Hindlimb muscle (tissue), 1 donor: Measurements from ENCODE around the gene MAGOHB. TPM values are rescaled to one million over a fixed set of nuclear protein-coding genes. Genes with fewer than 3 reads are reported as not detected.

Experiments used
- DNase-seq: peaks from one replicate; pipeline ENCODE4 v3.0.0-alpha.2; 2013
- polyA plus RNA-seq: library from polyadenylated mRNA; unstranded; fragments of 120-200 nt; gene quantifications from one replicate; pipeline ENCODE4 v1.2.1, GENCODE V29; 2013; ENCODE audit not compliant: insufficient read length

Gene MAGOHB
- polyA plus RNA-seq, 1 donor, result 16.5 TPM

DNA sequence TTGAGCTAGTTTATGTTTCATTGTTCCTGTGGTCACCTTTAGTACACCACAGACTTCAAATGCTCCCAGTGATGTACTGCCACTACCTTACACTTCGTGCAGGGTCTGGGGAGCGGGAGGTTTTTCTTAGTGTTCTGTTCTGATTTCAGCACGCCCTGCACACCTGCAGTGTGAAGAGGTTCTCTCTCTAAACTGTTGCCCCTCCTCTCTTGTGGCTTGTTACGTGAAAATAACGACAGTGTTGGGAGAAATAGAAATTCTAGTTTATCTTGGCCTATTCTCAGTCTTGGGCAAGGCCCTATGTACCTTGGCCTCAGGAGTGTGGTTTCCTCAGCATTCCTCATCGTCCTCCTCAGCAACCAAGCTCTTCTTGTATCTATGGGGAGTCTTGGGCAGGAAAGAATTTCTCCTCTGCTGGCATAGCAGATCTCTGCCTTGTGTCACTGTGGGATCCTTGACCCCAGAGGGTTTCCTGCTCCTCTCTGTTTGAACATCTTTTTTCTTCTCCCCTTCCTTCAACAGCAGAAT lies 59.1 kb downstream of the MAGOHB start:
- DNase-seq, result no peak

Other genes starting within 250 kb of the MAGOHB start
- 0.48 TPM for gene KLRK1, start 223.6 kb downstream of the MAGOHB start, polyA plus RNA-seq
- gene KLRC4, start 203.9 kb downstream of the MAGOHB start, polyA plus RNA-seq, result not detected
- not detected for gene KLRC3, start 193.0 kb downstream of the MAGOHB start, polyA plus RNA-seq
- gene KLRC2, start 177.6 kb downstream of the MAGOHB start, polyA plus RNA-seq, result not detected
- 0.30 TPM for gene KLRC1, start 160.2 kb downstream of the MAGOHB start, polyA plus RNA-seq
- gene EIF2S3B, start 107.7 kb downstream of the MAGOHB start, polyA plus RNA-seq, result 0.71 TPM
- not detected for gene STYK1, start 60.4 kb upstream of the MAGOHB start, polyA plus RNA-seq
- gene YBX3, start 109.7 kb upstream of the MAGOHB start, polyA plus RNA-seq, result 1,103 TPM
- gene TAS2R7, start 189.0 kb upstream of the MAGOHB start, polyA plus RNA-seq, result not detected
- gene TAS2R8, start 193.7 kb upstream of the MAGOHB start, polyA plus RNA-seq, result not detected
- not detected for gene TAS2R9, start 196.6 kb upstream of the MAGOHB start, polyA plus RNA-seq
- gene TAS2R10, start 212.7 kb upstream of the MAGOHB start, polyA plus RNA-seq, result 0.50 TPM
- gene PRR4, start 235.9 kb upstream of the MAGOHB start, polyA plus RNA-seq, result 4.1 TPM